Thyroid gland (tissue), 4 donors: ENCODE results near the gene ACKR1. TPM values are rescaled to one million over a fixed set of nuclear protein-coding genes. Genes with fewer than 3 reads are reported as not detected.
A peak's percentile ranks its signal among the peaks of the same experiment; 100 is the strongest.

ENCODE experiments used
- DNase-seq, 2 donors: peaks; one replicate each; pipeline ENCODE4 v3.0.0-alpha.2; 2019
- H3K27ac ChIP-seq, 3 donors: fragments of 200-600 bp; sonication (generic); 1 replicate in 2 of 3; 2 replicates in 1 of 3; pipeline ENCODE4 v1.5.1; 2016 to 2019; ENCODE audit warnings: mild to moderate bottlenecking in 1 of 3, moderate library complexity in 1 of 3
- H3K27me3 ChIP-seq: fragments of 200-600 bp; sonication (generic); one replicate; pipeline ENCODE4 v1.5.1; 2019
- H3K36me3 ChIP-seq, 2 donors: fragments of 200-600 bp; sonication (generic); one replicate each; pipeline ENCODE4 v1.5.1; 2016 to 2019
- H3K4me1 ChIP-seq, 2 donors: fragments of 200-600 bp; sonication (generic); one replicate each; pipeline ENCODE4 v1.5.1; 2017 to 2019
- H3K4me3 ChIP-seq, 3 donors: fragments of 200-600 bp; sonication (generic); replicated peaks in 1 of 3; 1 replicate in 2 of 3; 2 replicates in 1 of 3; pipeline ENCODE4 v1.5.1; 2016; ENCODE audit warnings: mild to moderate bottlenecking in 1 of 3
- H3K9me3 ChIP-seq: fragments of 200-600 bp; sonication (generic); one replicate; pipeline ENCODE4 v1.5.1; 2017
- POLR2A ChIP-seq, 2 donors: fragments of 450-650 bp; IDR thresholded peaks; one replicate each; pipeline ENCODE4 v1.6.1; 2017; ENCODE audit warnings: antibody characterized with exemption in 2 of 2, mild to moderate bottlenecking in 2 of 2, moderate library complexity in 1 of 2
- WGBS, 2 donors: methylation state at CpG; one replicate each; pipeline ENCODE4 v1.1.5; 2017; 5-methylcytosine and 5-hydroxymethylcytosine counted together
- intact Hi-C: fragments of 100-400 bp; cut with DNase I; formaldehyde crosslinking; loops from one replicate; pipeline ENCODE4 v1.15.1; 2023
- total RNA-seq, 4 donors: library from RNA; depleted of rRNA; stranded (reverse); fragments of >200 nt; gene quantifications; one replicate each; pipeline ENCODE4 v1.2.3, GENCODE V29; 2016
- TF ChIP-seq, protein P1 (sequence below), 6 experiments: fragments of 200-600 bp in 3 of 6; fragments of 450-650 bp in 3 of 6; sonication (generic) in 3 of 6; IDR thresholded peaks; one replicate each; pipeline ENCODE4 v1.5.1; 2016 to 2019; ENCODE audit warnings: antibody characterized with exemption in 6 of 6, mild to moderate bottlenecking in 2 of 6, inconsistent platforms in 1 of 6, moderate library complexity in 1 of 6

The ACKR1 gene, protein sequence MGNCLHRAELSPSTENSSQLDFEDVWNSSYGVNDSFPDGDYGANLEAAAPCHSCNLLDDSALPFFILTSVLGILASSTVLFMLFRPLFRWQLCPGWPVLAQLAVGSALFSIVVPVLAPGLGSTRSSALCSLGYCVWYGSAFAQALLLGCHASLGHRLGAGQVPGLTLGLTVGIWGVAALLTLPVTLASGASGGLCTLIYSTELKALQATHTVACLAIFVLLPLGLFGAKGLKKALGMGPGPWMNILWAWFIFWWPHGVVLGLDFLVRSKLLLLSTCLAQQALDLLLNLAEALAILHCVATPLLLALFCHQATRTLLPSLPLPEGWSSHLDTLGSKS
- 10 to 100 TPM; 13.3 to 37.4 (median 24.1) TPM for total RNA-seq

DNA sequence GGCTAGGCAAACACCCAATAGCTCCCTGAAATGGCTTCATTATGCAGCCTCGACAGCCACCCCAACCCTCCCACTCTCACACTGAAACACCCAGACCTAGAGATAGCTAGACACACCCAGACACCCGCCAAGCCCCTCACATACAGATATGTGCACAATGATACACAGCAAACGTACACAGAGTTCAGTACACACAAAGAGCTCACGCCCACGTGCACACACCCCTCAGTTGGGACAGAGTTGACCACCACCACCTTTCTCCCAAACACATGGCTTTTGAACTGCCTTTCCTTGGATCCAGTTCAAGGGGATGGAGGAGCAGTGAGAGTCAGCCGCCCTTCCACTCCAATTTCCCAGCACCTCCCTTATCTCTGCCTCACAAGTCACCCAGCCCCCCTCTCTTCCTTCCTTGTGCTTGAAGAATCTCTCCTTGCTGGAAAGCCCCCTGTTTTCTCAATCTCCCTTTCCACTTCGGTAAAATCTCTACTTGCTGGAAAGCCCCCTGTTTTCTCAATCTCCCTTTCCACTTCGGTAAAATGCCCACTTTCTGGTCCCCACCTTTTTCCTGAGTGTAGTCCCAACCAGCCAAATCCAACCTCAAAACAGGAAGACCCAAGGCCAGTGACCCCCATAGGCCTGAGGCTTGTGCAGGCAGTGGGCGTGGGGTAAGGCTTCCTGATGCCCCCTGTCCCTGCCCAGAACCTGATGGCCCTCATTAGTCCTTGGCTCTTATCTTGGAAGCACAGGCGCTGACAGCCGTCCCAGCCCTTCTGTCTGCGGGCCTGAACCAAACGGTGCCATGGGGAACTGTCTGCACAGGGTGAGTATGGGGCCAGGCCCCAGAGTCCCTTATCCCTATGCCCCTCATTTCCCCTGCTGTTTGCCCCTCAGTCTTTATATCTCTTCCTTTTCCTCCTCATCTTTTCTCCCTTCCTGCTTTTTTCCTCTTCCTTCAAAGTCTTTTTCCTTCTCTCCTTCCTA lies at the start of gene ACKR1:
TSS of gene ACKR1 (plus strand) at position 715 of the 981 bp plus-strand sequence. CDS start at position 800, 85 bp downstream.
- H3K4me1 ChIP-seq: no peaks in the 10 kb centered on the region
- intact Hi-C loops: no loop called here
- no peaks in the 10 kb centered on the region for H3K9me3 ChIP-seq
- H3K27me3 ChIP-seq: no peaks in the 10 kb centered on the region
- peak within 1 kb of the TSS in 1 of 3 donors; percentile 9 for H3K4me3 ChIP-seq
- no peak within 1 kb of the TSS for H3K27ac ChIP-seq
- DNase-seq: no peak
- 53 to 63% methylated on average over 13 of the region's 13 CpGs for WGBS, 2 donors
- TF ChIP-seq, protein P1, sequence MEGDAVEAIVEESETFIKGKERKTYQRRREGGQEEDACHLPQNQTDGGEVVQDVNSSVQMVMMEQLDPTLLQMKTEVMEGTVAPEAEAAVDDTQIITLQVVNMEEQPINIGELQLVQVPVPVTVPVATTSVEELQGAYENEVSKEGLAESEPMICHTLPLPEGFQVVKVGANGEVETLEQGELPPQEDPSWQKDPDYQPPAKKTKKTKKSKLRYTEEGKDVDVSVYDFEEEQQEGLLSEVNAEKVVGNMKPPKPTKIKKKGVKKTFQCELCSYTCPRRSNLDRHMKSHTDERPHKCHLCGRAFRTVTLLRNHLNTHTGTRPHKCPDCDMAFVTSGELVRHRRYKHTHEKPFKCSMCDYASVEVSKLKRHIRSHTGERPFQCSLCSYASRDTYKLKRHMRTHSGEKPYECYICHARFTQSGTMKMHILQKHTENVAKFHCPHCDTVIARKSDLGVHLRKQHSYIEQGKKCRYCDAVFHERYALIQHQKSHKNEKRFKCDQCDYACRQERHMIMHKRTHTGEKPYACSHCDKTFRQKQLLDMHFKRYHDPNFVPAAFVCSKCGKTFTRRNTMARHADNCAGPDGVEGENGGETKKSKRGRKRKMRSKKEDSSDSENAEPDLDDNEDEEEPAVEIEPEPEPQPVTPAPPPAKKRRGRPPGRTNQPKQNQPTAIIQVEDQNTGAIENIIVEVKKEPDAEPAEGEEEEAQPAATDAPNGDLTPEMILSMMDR (IDR thresholded peaks at IDR 0.05): no peak
- TF ChIP-seq POLR2A (IDR thresholded peaks at IDR 0.05): no peak
- no peaks in the 10 kb centered on the region for H3K36me3 ChIP-seq

DNA sequence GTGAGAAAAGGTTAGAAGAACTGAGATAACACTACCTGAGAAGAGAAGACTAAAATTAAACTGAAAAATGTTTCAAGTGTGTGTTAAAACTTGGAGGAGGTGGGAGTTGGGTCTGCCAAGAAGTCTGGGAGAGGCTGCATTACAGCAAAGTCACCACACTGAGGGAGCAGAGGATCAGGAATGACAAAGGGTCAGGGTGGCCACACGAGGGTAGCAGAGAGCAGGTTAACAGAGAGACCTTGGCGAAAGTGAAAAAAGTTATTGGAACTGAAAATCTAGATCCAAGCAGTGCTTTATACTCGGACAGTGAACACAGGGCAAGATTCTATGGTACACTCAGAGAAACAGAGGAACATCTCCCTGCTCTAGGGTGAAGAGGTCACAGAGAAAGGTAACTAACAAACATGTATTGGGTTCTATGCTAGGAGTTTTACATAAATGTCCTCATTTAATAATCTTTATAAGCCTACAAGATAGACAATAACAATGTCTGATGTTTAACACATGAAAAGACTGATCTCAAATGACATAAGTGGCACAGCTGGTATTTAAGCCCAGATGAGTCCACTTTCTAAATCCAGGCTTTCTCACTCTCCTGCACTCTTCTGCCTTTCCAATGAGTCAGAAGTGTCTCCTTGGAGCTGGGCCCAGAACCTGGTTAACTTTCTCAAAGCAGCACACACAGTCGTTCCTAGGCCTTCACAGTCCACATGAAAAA lies 43.5 kb upstream of the ACKR1 start:
- intact Hi-C loops: loop anchor here (5.0 kb wide), 2 partner anchors 36 to 51 kb away; no protein-coding TSS in a partner anchor
- peak overlapping the region in 1 of 3 donors; percentile 34 for H3K27ac ChIP-seq
- no peaks in the 10 kb centered on the region for H3K36me3 ChIP-seq

DNA sequence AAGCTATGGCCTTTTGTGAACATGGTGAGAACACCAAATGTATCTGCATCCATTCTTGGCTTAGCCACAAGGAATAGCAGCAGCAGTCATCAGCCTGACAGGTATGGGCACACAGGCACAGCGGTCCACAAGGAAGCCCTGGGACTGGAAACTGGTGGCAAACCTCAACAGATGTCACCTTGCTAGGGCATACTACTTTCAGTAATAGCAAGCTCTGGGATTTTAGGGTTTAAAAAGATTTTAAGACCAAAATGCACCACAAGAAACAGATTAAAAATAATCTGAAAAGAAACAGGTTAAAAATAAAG lies 43.0 kb upstream of the ACKR1 start:
- intact Hi-C loops: loop anchor here (5.0 kb wide), 2 partner anchors 36 to 51 kb away; no protein-coding TSS in a partner anchor
- TF ChIP-seq, protein P1 (IDR thresholded peaks at IDR 0.05): no peak
- no peak for TF ChIP-seq POLR2A (IDR thresholded peaks at IDR 0.05)
- 80 to 90% methylated on average over 1 of the region's 1 CpG for WGBS, 2 donors
- Histone ChIP-seq H3K27ac (no peak overlapping the region), H3K4me1 (peaks cover 6 to 7% of the 10 kb centered on the region in 2 donors), H3K36me3 (no peaks in the 10 kb centered on the region), H3K27me3 (no peaks in the 10 kb centered on the region), H3K9me3 (no peaks in the 10 kb centered on the region), H3K4me3 (no peak overlapping the region)
- no peak for DNase-seq

More for the DNA sequence above, 43.5 kb upstream of the ACKR1 start:
- Histone ChIP-seq H3K4me1 (peaks cover 6 to 7% of the 10 kb centered on the region in 2 donors), H3K4me3 (no peak overlapping the region), H3K9me3 (no peaks in the 10 kb centered on the region), H3K27me3 (no peaks in the 10 kb centered on the region)
- TF ChIP-seq, protein P1 (IDR thresholded peaks at IDR 0.05): peak; percentile 75 to 100 (median 95)
- no peak for TF ChIP-seq POLR2A (IDR thresholded peaks at IDR 0.05)
- 1 to 4% methylated on average over 4 of the region's 4 CpGs for WGBS, 2 donors
- DNase-seq: peak; percentile 78 to 85

DNA sequence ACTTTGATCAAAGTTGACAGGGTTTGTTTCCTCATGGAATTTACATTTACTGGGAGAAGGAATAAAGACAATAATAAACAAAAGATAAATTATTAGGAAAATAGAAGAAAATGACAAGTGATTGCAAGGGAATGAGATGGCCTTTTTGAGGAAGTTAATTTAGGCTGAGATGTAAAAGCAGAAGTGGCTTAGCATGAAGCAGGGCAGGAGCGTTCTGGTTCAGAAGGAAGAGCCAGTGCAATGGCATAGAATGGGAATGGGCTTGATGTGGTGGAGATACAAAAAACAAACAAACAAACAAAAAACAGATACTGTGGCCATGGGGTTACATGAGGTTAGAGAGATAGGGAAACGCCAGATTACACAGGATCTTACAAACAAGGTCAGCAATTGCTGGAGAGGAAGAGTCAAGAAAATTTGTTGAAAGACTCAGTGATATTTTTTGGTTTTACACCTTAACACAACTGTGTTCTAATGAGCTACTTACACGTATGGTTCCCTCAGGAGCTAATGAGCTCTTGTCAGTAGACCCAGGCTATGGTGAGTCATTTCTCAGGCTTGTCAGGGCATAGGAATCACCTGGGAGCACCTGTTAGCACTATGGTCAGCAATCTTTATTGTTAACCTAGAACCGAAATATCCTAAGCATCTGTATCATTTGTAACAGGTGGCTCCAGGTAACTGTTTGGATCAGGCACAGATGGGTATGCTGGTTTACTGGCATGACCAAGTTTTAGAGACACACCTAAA lies 42.0 kb upstream of the ACKR1 start:
- intact Hi-C loops: loop anchor here (5.0 kb wide), 2 partner anchors 35 to 50 kb away; no protein-coding TSS in a partner anchor
- peaks cover 6 to 7% of the 10 kb centered on the region in 2 donors for H3K4me1 ChIP-seq
- WGBS, 2 donors: 85 to 89% methylated on average over 4 of the region's 4 CpGs
- TF ChIP-seq, protein P1 (IDR thresholded peaks at IDR 0.05): no peak
- no peak for TF ChIP-seq POLR2A (IDR thresholded peaks at IDR 0.05)
- no peak for DNase-seq
- H3K9me3 ChIP-seq: no peaks in the 10 kb centered on the region
- no peaks in the 10 kb centered on the region for H3K36me3 ChIP-seq
- H3K27ac ChIP-seq: no peak overlapping the region
- H3K4me3 ChIP-seq: no peak overlapping the region
- H3K27me3 ChIP-seq: no peaks in the 10 kb centered on the region
